Measurements from ENCODE around the gene RCBTB1. TPM values are rescaled to one million over a fixed set of nuclear protein-coding genes. Genes with fewer than 3 reads are reported as not detected.

Gene RCBTB1
- total RNA-seq, 1 experiment from 2014 or later: 26.2 TPM

GRCh38 chr13:49559006-49559405, 26.4 kb downstream of the RCBTB1 start:
- no peak for DNase-seq (ENCODE audit: low spot score)

- DNase-seq (ENCODE audit: low spot score): no peak
These were observed 31.0 kb downstream of the RCBTB1 start for GRCh38 chr13:49554387-49554786.

GRCh38 chr13:49553888-49554287, 31.5 kb downstream of the RCBTB1 start:
- DNase-seq (ENCODE audit: low spot score): no peak

GRCh38 chr13:49550942-49551644, 34.3 kb downstream of the RCBTB1 start:
- no peak for DNase-seq (ENCODE audit: low spot score)

DNA sequence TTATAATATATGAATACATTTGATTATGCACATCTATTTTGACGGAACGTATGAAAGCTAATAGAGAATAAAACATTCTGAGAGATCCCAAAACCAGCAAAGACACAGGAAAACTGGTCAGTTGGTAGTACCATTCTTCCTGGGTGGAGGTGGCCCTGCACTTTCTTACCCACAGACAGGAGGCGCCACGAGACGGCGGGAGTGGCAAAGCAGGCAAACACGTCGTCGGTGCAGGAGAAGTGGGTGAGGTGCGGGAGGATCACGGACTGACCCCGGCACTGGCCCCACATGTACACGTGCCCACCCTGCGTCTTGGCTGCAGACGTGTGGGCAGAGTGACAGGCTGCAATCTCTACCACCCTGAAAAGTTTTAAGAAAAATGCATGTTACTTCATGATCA, 36.1 kb downstream of the RCBTB1 start:
- DNase-seq (ENCODE audit: low spot score): no peak

DNA sequence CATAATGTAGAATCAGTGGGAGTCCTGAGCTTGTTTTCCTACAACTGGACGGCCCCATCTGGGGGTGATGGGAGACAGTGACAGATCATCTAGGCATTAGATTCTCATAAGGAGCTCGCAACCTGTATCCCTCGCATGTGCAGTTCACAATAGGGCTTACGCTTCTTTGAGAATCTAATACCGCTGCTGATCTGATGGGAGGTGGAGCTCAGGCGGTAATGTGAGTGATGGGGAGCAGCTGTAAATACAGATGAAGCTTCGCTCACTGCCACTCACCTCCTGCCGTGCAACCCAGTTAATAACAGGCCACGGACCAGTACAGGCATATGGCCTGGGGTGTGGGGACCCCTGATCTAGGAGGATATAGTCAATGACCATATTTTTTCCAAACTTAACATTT, 38.8 kb downstream of the RCBTB1 start:
- no peak for DNase-seq (ENCODE audit: low spot score)

GRCh38 chr13:49545661-49546060, 39.7 kb downstream of the RCBTB1 start:
- no peak for DNase-seq (ENCODE audit: low spot score)

DNA sequence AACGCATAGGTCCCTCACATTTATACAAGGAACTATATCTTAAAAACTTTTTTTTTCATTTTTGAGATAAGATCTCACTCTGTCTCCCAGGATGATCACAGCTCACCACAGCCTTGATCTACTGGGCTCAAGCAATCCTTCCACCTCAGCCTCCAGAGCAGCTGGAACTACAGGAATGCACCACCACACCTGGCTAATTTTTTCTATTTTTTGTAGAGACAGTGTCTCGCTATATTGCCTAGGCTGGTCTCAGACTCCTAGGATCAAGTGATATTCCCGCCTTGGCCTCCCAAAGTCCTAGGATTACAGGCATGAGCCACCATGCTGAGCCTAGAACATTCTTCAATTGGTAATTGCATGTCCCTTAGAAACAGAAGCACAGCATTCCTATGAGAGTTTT, 41.7 kb downstream of the RCBTB1 start:
- DNase-seq (ENCODE audit: low spot score): no peak

DNA sequence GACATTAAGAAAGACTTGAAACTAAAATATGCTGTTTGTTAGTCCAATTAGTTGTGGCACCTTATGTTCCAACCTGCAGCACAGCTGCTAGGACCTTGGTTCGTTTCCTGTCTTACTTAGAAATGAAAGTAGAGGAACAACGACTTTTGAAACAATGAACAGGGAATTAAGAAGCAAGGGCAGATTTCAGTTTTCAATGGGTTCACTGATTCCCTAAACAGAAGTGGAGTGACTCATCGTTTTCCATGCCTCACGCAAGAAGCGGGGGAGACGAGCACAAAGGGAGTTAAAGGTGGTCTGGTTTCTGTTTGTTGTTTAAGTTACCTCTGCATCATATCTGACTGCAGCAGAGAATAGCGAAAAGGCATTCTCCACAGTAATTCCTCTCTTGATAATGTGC, 44.8 kb downstream of the RCBTB1 start:
- no peak for DNase-seq (ENCODE audit: low spot score)

DNA sequence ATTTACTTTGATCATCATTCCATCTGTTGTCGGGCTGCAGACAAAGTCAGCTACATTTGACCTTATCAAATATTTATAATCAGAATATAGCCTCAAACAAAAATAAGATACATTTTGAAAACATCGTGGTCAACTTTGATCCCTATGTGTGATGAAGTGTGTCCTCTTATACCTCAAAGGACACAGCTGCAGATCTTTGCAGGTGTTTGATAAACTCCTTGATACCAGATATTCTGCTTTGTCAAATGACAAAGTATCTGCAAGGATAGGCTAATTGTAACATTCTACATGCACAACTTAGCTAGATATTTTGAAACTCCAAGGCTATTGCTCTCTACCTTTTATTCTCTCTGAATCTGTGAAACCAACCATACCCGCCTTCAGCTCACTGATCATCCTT, 45.6 kb downstream of the RCBTB1 start:
- no peak for DNase-seq (ENCODE audit: low spot score)

GRCh38 chr13:49539313-49539712, 46.0 kb downstream of the RCBTB1 start:
- DNase-seq (ENCODE audit: low spot score): no peak

- DNase-seq (ENCODE audit: low spot score): no peak
These were observed 47.0 kb downstream of the RCBTB1 start for GRCh38 chr13:49538404-49538803.

GRCh38 chr13:49536144-49536873, 49.0 kb downstream of the RCBTB1 start:
- DNase-seq (ENCODE audit: low spot score): no peak

DNA sequence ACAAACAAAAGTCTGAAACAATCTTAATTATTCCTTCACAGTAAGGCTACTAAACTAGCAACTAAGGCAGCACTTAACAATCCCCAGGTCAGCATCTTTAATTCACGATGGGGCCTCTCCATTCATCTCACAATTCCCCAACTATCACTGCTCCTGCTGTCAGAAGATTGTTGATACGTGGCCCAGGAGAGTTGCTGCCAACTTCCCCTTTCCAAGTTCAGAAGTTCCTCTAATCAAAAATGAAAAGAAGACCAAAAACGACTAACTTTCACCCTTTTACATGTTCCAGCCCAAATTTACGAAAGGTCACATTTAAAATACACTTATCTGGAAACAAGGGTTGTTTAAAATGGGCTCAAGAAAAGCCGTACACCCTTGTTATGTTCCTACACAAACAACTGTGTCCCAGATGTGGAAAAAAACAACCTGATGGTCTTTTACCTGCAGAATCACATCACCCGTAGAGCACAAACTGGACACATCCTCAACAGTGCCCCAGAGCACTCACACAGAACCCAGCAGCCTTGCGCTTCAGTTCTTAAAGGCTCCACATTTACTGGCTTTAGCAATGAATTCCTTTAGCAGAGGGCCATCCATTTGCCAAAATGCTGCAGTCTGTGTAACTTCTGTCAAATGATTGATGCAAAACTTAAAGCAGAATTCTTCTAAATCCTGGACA, 51.6 kb downstream of the RCBTB1 start:
- DNase-seq (ENCODE audit: low spot score): no peak

GRCh38 chr13:49533011-49533410, 52.3 kb downstream of the RCBTB1 start:
- no peak for DNase-seq (ENCODE audit: low spot score)

DNA sequence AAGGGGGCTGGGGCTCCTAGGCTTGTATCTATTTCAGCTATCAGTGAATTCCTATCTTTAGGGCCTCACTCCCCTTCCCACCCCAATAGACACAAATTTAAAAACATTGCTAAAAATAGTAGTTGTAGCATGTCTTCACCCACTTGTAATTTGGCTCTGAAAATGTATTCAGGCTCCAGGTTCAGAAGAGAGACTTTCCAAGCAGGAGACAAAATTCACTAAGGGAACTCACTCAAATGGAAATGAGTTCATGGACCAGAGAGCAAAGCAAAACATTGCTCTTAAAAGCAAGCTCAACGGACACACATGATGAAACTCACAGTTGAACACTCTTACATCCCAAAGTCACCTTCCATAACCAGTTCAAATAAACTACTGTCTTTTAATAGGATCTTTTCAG, 52.8 kb downstream of the RCBTB1 start:
- no peak for DNase-seq (ENCODE audit: low spot score)

- DNase-seq (ENCODE audit: low spot score): no peak
These were observed 54.9 kb downstream of the RCBTB1 start for GRCh38 chr13:49530457-49530856.

DNA sequence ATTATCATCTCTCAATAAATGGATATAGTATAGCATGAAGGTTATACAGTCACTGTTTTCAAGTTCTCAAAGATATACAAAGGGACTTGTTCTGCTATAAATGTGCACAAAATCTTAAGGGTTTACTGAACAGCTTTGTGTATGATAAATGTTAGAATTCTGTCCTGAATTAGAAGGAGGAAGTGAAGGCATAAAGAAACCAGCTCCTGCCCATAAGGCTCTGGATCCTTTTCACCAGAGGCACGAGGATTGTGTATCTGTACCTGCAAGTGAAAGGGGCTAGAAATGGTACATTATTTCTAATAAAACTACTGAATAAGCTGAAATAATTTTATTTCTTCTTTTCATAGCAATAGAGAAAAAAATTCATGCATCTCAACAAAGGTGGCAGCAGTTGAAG, 57.2 kb downstream of the RCBTB1 start:
- no peak for DNase-seq (ENCODE audit: low spot score)

DNA sequence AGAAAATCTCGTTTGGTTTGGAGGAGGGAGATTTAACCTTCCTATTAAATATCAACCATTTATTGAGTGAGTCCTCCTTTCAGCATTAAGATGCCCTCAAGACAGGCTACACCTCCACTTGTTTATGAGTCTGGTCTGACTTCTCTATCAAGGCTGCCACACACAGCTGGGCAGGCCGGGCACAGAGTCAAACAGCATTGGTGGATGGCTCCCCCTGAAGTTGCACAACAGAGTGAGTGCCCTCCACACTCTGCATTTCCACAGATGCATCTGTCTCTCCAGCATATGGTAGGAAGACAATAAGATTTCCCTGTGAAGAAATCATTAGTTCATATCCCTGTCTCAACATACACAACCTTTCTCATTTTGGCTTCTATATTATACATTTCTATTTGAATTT, 58.2 kb downstream of the RCBTB1 start:
- DNase-seq (ENCODE audit: low spot score): no peak

DNA sequence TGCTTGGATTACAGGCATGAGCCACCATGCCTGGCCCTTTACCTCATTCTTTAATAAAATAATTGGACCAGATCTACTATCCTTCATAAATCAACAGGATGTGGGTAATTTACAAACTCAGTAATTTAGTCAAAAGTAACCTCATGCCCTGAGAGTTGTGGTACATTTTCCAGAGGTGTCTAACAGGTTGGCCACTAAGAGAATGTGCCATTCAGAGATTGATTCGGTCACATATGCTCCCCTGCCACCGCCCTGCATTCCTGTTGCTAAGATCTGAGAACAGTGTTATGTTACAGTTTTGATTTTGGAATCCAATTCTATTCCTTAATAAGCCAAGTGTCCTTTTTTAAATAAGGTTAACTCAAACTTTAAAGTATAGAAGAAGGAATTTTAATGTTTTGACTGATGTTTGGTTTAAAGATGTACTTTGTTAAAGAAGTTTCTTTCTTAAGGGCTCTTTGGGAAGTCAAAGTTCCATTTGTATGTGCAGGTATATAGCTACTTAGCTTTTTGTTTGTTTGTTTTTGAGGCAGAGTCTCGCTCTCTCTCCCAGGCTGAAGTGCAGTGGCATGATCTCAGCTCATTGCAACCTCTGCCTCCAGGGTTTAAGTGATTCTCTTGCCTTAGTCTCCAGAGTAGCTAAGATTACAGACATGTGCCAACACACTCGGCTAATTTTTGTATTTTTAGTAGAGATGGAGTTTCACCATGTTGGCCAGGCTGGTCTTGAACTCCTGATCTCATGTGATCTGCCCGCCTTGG, 60.4 kb downstream of the RCBTB1 start:
- no peak for DNase-seq (ENCODE audit: low spot score)

GRCh38 chr13:49521224-49521623, 64.1 kb downstream of the RCBTB1 start:
- no peak for DNase-seq (ENCODE audit: low spot score)

GRCh38 chr13:49517461-49517860, 67.9 kb downstream of the RCBTB1 start:
- DNase-seq (ENCODE audit: low spot score): no peak
